ENCODE data around the gene SPTBN1. TPM values are rescaled to one million over a fixed set of nuclear protein-coding genes. Genes with fewer than 3 reads are reported as not detected.
"Not testable (repeated sequence)": the region's sequence is repeated elsewhere in the genome, so short reads cannot be mapped to it uniquely, and the experiment has no call there.

SPTBN1 gene
- polyA plus RNA-seq, 1 donor, result 168 TPM

- DNase-seq, result no peak
- Histone ChIP-seq H3K36me3 (ENCODE audit: control insufficient read depth, insufficient read depth, low read length) (no peaks in the 10 kb centered on the region), H3K27me3 (ENCODE audit: control insufficient read depth, insufficient read depth, low read length) (no peaks in the 10 kb centered on the region), H3K9me3 (ENCODE audit: control insufficient read depth, low read depth, low read length) (no peaks in the 10 kb centered on the region), H3K4me1 (ENCODE audit: control insufficient read depth, insufficient read depth, low read length) (no peaks in the 10 kb centered on the region), H3K4me3 (ENCODE audit: low read length) (no peak overlapping the region), H3K27ac (ENCODE audit: low read length) (no peak overlapping the region)
Measured at GRCh38 chr2:54513363-54513715, 57.2 kb downstream of the SPTBN1 start.

- no peak overlapping the region for H3K27ac ChIP-seq (ENCODE audit: low read length)
- H3K36me3 ChIP-seq (ENCODE audit: control insufficient read depth, insufficient read depth, low read length), result no peaks in the 10 kb centered on the region
- no peak for DNase-seq
- no CpG with 5 or more reads among the region's 1 CpG for WGBS (ENCODE audit: insufficient coverage, low lambda C conversion rate)
- no peaks in the 10 kb centered on the region for H3K9me3 ChIP-seq (ENCODE audit: control insufficient read depth, low read depth, low read length)
- H3K27me3 ChIP-seq (ENCODE audit: control insufficient read depth, insufficient read depth, low read length), result no peaks in the 10 kb centered on the region
- no peak overlapping the region for H3K4me3 ChIP-seq (ENCODE audit: low read length)
- H3K4me1 ChIP-seq (ENCODE audit: control insufficient read depth, insufficient read depth, low read length), result no peaks in the 10 kb centered on the region
Measured at GRCh38 chr2:54514822-54515569, 58.9 kb downstream of the SPTBN1 start.

- Histone ChIP-seq H3K27me3 (ENCODE audit: control insufficient read depth, insufficient read depth, low read length) (no peaks in the 10 kb centered on the region), H3K27ac (ENCODE audit: low read length) (no peak overlapping the region), H3K4me3 (ENCODE audit: low read length) (no peak overlapping the region), H3K4me1 (ENCODE audit: control insufficient read depth, insufficient read depth, low read length) (no peaks in the 10 kb centered on the region), H3K9me3 (ENCODE audit: control insufficient read depth, low read depth, low read length) (no peaks in the 10 kb centered on the region), H3K36me3 (ENCODE audit: control insufficient read depth, insufficient read depth, low read length) (no peaks in the 10 kb centered on the region)
- no peak for DNase-seq
- no CpG with 5 or more reads among the region's 2 CpGs for WGBS (ENCODE audit: insufficient coverage, low lambda C conversion rate)
Measured at GRCh38 chr2:54516842-54517241, 60.7 kb downstream of the SPTBN1 start.

GRCh38 chr2:54518016-54518415 is 61.9 kb downstream of the SPTBN1 start:
- DNase-seq; H3K4me1 ChIP-seq (ENCODE audit: control insufficient read depth, insufficient read depth, low read length); H3K27ac ChIP-seq (ENCODE audit: low read length); H3K36me3 ChIP-seq (ENCODE audit: control insufficient read depth, insufficient read depth, low read length); H3K27me3 ChIP-seq (ENCODE audit: control insufficient read depth, insufficient read depth, low read length); H3K9me3 ChIP-seq (ENCODE audit: control insufficient read depth, low read depth, low read length); H3K4me3 ChIP-seq (ENCODE audit: low read length): not testable (repeated sequence)
- whole genome bisulfite sequencing (ENCODE audit: insufficient coverage, low lambda C conversion rate), result 100% methylated on average over 2 of the region's 7 CpGs

GRCh38 chr2:54518430-54518829 is 62.3 kb downstream of the SPTBN1 start:
- Histone ChIP-seq H3K9me3 (ENCODE audit: control insufficient read depth, low read depth, low read length) (no peaks in the 10 kb centered on the region), H3K4me3 (ENCODE audit: low read length) (no peak overlapping the region), H3K36me3 (ENCODE audit: control insufficient read depth, insufficient read depth, low read length) (no peaks in the 10 kb centered on the region), H3K27me3 (ENCODE audit: control insufficient read depth, insufficient read depth, low read length) (no peaks in the 10 kb centered on the region), H3K4me1 (ENCODE audit: control insufficient read depth, insufficient read depth, low read length) (no peaks in the 10 kb centered on the region), H3K27ac (ENCODE audit: low read length) (no peak overlapping the region)
- DNase-seq, result no peak
- WGBS (ENCODE audit: insufficient coverage, low lambda C conversion rate), result no CpG with 5 or more reads among the region's 2 CpGs

- H3K9me3 ChIP-seq (ENCODE audit: control insufficient read depth, low read depth, low read length), result no peaks in the 10 kb centered on the region
- H3K4me1 ChIP-seq (ENCODE audit: control insufficient read depth, insufficient read depth, low read length), result no peaks in the 10 kb centered on the region
- DNase-seq, result no peak
- WGBS (ENCODE audit: insufficient coverage, low lambda C conversion rate), result 50% methylated on average over 3 of the region's 12 CpGs
- H3K27ac ChIP-seq (ENCODE audit: low read length), result no peak overlapping the region
- H3K27me3 ChIP-seq (ENCODE audit: control insufficient read depth, insufficient read depth, low read length), result no peaks in the 10 kb centered on the region
- no peaks in the 10 kb centered on the region for H3K36me3 ChIP-seq (ENCODE audit: control insufficient read depth, insufficient read depth, low read length)
- H3K4me3 ChIP-seq (ENCODE audit: low read length), result no peak overlapping the region
Measured at GRCh38 chr2:54519841-54520459, 63.8 kb downstream of the SPTBN1 start.

- DNase-seq, result no peak
- Histone ChIP-seq H3K27ac (ENCODE audit: low read length) (no peak overlapping the region), H3K9me3 (ENCODE audit: control insufficient read depth, low read depth, low read length) (no peaks in the 10 kb centered on the region), H3K4me1 (ENCODE audit: control insufficient read depth, insufficient read depth, low read length) (no peaks in the 10 kb centered on the region), H3K4me3 (ENCODE audit: low read length) (no peak overlapping the region), H3K27me3 (ENCODE audit: control insufficient read depth, insufficient read depth, low read length) (no peaks in the 10 kb centered on the region), H3K36me3 (ENCODE audit: control insufficient read depth, insufficient read depth, low read length) (no peaks in the 10 kb centered on the region)
- WGBS (ENCODE audit: insufficient coverage, low lambda C conversion rate), result no CpG with 5 or more reads among the region's 3 CpGs
Measured at GRCh38 chr2:54520687-54521086, 64.6 kb downstream of the SPTBN1 start.

GRCh38 chr2:54522624-54523281 is 66.6 kb downstream of the SPTBN1 start:
- no peak overlapping the region for H3K27ac ChIP-seq (ENCODE audit: low read length)
- 0% methylated on average over 1 of the region's 5 CpGs for WGBS (ENCODE audit: insufficient coverage, low lambda C conversion rate)
- H3K4me1 ChIP-seq (ENCODE audit: control insufficient read depth, insufficient read depth, low read length), result no peaks in the 10 kb centered on the region
- H3K9me3 ChIP-seq (ENCODE audit: control insufficient read depth, low read depth, low read length), result no peaks in the 10 kb centered on the region
- DNase-seq, result peak; percentile 69 to 73
- H3K27me3 ChIP-seq (ENCODE audit: control insufficient read depth, insufficient read depth, low read length), result no peaks in the 10 kb centered on the region
- no peak overlapping the region for H3K4me3 ChIP-seq (ENCODE audit: low read length)
- peaks cover 4% of the 10 kb centered on the region for H3K36me3 ChIP-seq (ENCODE audit: control insufficient read depth, insufficient read depth, low read length)

- H3K9me3 ChIP-seq (ENCODE audit: control insufficient read depth, low read depth, low read length), result no peaks in the 10 kb centered on the region
- no peak overlapping the region for H3K27ac ChIP-seq (ENCODE audit: low read length)
- no peaks in the 10 kb centered on the region for H3K27me3 ChIP-seq (ENCODE audit: control insufficient read depth, insufficient read depth, low read length)
- no peaks in the 10 kb centered on the region for H3K4me1 ChIP-seq (ENCODE audit: control insufficient read depth, insufficient read depth, low read length)
- WGBS (ENCODE audit: insufficient coverage, low lambda C conversion rate), result no CpG with 5 or more reads among the region's 4 CpGs
- H3K36me3 ChIP-seq (ENCODE audit: control insufficient read depth, insufficient read depth, low read length), result peaks cover 4% of the 10 kb centered on the region
- no peak overlapping the region for H3K4me3 ChIP-seq (ENCODE audit: low read length)
- no peak for DNase-seq
Measured at GRCh38 chr2:54523324-54523959, 67.3 kb downstream of the SPTBN1 start.

GRCh38 chr2:54524226-54524991 is 68.3 kb downstream of the SPTBN1 start:
- H3K27me3 ChIP-seq (ENCODE audit: control insufficient read depth, insufficient read depth, low read length), result no peaks in the 10 kb centered on the region
- no peak for DNase-seq
- no peak overlapping the region for H3K27ac ChIP-seq (ENCODE audit: low read length)
- H3K4me3 ChIP-seq (ENCODE audit: low read length), result no peak overlapping the region
- no peaks in the 10 kb centered on the region for H3K9me3 ChIP-seq (ENCODE audit: control insufficient read depth, low read depth, low read length)
- H3K4me1 ChIP-seq (ENCODE audit: control insufficient read depth, insufficient read depth, low read length), result no peaks in the 10 kb centered on the region
- H3K36me3 ChIP-seq (ENCODE audit: control insufficient read depth, insufficient read depth, low read length), result peaks cover 4% of the 10 kb centered on the region
- WGBS (ENCODE audit: insufficient coverage, low lambda C conversion rate), result 83% methylated on average over 1 of the region's 13 CpGs

Data from large intestine (tissue), 3 donors.